Pulmonary artery endothelial cell (primary cell): Measurements from ENCODE around the gene SRPRB. TPM values are rescaled to one million over a fixed set of nuclear protein-coding genes. Genes with fewer than 3 reads are reported as not detected.

Experiments used
- DNase-seq: peaks from one replicate; pipeline ENCODE4 v3.0.0-alpha.2; 2011; ENCODE audit warnings: low read depth, low spot score
- total RNA-seq: library from RNA; depleted of rRNA; stranded (reverse); fragments of >200 nt; gene quantifications from 2 replicates; pipeline ENCODE4 v1.2.3, GENCODE V29; 2014

SRPRB gene
- total RNA-seq, 1 donor from 2014 or later = 70.0 TPM

DNA sequence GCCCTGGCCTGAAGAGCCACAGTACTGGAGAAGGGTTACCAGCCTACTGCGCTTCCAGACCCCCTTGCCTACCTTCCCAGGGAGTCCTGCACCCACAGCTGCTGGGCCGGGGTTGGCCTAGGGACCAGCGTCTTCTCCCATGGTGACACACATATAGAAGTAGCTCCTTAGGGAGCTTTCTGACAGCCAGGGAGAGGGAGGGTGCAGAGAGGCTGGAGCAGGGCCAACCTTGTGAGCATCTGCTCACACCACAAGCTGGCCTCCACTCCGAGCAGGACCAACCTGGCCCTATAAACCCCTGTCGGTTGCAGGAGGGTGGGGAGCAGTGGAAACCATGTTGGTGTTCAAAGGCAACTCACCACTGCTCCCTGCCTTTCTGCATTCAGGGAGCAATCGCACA, 35.2 kb downstream of the SRPRB start:
- no peak for DNase-seq

DNA sequence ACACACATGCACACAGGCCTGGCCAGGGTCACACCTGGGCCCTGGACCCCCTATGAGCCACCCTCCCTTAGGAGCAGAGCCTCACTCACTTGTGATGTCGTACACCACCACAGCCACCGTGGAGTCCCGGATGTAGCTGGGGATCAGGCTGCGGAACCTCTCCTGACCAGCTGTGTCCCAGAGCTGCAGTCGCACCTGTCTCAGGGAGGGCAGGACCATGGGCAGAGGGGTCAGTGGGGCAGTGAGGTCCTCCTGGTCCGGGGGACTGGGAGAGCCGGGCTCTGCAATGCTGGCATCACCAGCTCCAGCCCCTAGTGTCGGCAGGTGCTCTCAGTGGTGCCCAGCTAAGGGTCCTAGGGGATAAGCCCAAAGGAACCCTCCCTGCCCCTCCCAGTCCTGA, 35.6 kb downstream of the SRPRB start:
- no peak for DNase-seq

- no peak for DNase-seq
These were observed 36.5 kb downstream of the SRPRB start for GRCh38 chr3:133842158-133842557.

GRCh38 chr3:133843634-133844033, 38.0 kb downstream of the SRPRB start:
- no peak for DNase-seq

DNA sequence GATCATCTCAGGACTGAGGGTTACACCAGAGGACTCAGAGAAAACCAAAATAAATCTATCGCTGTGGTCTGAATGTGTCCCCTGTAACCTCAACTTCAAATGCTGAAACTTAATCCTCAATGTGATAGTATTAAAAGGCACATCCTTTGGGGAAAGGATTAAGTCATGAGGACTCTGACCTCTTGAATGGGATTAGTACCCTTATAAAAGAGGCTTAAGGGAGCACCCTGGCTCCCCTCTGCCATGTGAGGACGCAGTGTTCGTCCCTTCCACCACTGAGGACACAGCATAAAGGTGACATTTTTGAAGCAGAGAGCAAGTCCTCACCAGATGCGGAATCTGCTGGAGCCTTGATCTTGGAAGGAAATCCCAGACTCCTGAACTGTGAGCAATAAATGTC, 39.5 kb downstream of the SRPRB start:
- no peak for DNase-seq

DNA sequence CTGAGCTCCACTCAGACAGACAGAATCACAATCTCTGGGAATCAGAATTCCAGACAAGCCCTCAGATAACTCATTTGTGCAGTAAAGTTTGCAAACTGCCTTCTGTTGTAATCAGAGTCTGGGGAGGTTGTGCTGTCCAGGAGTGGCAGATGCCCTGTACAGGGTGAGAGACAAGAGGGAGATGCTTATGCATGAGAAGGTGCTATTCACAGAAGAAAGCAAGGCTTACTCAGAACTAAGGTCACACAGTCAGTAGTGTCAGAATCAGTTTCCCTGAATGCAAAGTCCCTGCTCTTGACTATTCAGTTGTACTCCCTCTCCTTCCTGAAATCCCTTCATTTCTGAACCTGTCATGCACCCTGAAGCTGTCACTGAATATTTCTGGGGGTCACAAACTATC, 43.7 kb downstream of the SRPRB start:
- no peak for DNase-seq

DNA sequence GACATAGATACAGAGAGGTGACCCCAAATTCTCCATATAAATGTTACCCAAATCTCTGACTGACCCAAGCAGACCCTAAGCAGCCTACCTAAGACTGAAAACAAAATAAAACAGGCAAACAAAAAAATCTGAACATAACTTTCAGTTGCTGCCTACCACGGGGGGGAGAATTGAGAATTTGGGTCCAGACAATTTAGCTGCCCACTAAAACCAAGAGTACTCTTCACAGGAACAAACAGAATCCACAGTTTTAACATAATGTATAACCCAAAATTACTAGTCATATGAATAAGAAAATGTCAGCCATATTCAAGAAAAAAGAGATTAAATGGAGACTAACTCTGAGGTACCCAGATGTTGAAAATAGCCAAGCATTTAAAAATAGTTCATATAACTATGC, 44.4 kb downstream of the SRPRB start:
- no peak for DNase-seq

- no peak for DNase-seq
These were observed 45.8 kb downstream of the SRPRB start for GRCh38 chr3:133851266-133851906.

DNA sequence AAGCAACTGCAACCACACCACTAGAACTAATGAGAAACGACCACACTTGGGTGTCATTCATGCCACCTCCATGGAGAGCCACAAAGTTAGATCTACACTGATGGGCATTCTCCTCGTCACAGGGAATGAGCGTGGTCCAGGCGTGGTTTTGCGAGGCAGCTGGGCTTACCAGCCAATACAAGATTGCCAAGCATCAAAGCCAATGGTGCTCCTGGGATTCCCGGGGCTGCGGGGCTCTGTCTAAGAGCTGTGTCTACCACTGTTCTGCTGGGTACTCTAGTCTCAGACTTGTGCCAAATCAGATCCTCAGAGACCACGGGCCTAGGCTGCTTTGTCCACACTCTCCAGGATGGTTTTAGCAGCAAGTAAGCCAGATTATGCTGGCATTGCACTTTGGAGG, 46.3 kb downstream of the SRPRB start:
- DNase-seq = no peak

- DNase-seq = no peak
These were observed 47.7 kb downstream of the SRPRB start for GRCh38 chr3:133853063-133853924.

DNA sequence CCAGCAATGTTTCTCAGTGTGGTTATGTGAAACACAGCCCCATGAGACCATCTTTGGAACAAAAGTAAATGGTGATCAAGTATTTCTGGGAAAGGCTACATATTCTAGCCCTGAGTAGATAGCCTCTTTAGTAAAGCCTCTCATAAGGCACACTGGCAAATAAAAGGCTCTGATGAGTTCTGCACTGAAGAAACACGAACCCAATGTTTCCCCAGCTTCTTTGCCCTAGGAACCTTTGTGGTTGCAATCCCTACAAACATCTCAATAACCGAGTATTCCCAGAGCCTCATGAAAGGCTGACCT, 48.3 kb downstream of the SRPRB start:
- no peak for DNase-seq

GRCh38 chr3:133854264-133855001, 48.8 kb downstream of the SRPRB start:
- DNase-seq = no peak

- DNase-seq = no peak
These were observed 49.4 kb downstream of the SRPRB start for GRCh38 chr3:133855002-133855370.

DNA sequence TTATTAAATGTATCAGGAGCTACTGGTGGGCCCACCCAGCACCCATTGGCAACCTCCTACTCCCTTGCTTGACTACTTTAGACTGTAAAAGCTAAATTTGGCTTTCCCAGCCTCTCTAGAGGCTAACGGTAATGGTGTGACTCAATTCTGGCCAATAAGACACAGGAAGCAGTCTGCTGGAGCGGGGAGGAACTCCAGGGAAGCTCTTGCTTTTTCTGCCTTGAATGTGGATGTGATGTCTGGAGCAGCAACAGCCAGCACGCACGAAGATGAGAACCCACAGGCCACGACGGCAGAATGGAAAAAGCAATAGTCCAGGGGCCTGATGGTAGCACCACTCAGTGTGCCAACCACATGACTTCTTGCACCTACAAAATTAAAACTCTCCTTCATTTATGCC, 50.2 kb downstream of the SRPRB start:
- no peak for DNase-seq

GRCh38 chr3:133856316-133856715, 50.7 kb downstream of the SRPRB start:
- DNase-seq = no peak

- DNase-seq = no peak
These were observed 52.2 kb downstream of the SRPRB start for GRCh38 chr3:133857767-133858166.

DNA sequence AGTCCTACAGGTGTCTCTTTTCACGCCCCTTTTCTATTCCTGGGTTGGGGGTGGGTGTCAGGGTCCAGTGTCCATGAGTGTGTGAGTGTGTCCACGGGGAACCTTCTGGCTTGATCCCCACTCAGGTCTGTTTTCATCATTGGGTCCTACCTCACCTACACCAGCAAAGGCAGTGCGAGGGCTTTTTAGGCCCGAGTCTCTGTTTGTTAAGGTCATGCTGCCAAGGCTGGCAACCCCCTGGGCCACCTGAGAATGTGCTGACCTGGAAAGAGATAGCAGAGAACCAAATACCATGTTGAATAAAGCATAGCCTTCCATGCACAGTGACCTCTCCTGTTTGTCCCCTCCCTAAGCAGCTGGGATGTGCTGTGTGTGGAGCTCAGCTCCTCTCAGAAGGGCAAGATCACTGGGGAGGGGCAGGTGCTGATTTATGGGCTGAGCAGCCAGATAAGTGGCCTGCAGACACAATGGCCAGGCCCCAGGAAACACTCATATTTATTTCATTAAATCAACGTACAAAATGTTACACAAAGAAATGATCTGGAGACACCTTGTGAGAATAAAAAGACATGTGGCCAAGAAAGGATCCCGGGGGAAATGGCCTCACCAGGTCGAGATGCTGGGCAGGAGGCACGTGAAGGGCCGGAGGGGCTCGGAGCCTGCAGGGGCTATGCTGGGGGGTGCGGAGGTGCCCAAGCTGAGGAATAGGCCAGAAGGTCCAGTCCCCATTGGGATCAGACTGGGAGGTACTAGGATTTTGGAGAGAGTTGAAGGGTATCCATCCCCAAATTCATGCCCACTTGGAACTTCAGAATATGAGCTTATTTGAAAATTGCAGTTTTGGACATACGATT, 54.0 kb downstream of the SRPRB start:
- no peak for DNase-seq

DNA sequence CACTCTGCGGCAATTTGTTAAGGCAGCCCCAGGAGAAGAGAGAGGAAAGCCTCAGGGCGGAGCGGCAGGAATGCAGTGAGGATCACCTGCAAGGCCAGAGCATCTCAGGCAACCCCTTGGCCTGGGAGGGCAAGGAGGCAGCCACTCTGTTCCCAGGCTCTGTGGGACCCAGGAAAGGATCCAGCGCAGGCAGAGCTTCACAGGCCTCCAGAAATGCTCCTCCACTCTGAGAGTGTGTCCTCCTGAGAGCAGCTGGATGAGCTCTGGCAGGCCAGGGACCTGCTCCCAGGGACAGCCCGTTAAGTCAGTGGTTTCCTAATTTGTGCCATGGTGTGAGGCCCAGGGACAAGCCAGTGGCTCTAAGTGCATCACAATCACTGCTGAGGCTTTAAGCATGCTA, 54.9 kb downstream of the SRPRB start:
- DNase-seq = no peak

GRCh38 chr3:133862161-133862560, 56.5 kb downstream of the SRPRB start:
- DNase-seq = no peak

GRCh38 chr3:133863911-133864310, 58.3 kb downstream of the SRPRB start:
- DNase-seq = no peak

- DNase-seq = no peak
These were observed 59.0 kb downstream of the SRPRB start for GRCh38 chr3:133864616-133865015.
